ENCODE measurements around the gene CELF5.
"Not testable (repeated sequence)": the region's sequence is repeated elsewhere in the genome, so short reads cannot be mapped to it uniquely, and the experiment has no call there.

The CELF5 gene

DNA sequence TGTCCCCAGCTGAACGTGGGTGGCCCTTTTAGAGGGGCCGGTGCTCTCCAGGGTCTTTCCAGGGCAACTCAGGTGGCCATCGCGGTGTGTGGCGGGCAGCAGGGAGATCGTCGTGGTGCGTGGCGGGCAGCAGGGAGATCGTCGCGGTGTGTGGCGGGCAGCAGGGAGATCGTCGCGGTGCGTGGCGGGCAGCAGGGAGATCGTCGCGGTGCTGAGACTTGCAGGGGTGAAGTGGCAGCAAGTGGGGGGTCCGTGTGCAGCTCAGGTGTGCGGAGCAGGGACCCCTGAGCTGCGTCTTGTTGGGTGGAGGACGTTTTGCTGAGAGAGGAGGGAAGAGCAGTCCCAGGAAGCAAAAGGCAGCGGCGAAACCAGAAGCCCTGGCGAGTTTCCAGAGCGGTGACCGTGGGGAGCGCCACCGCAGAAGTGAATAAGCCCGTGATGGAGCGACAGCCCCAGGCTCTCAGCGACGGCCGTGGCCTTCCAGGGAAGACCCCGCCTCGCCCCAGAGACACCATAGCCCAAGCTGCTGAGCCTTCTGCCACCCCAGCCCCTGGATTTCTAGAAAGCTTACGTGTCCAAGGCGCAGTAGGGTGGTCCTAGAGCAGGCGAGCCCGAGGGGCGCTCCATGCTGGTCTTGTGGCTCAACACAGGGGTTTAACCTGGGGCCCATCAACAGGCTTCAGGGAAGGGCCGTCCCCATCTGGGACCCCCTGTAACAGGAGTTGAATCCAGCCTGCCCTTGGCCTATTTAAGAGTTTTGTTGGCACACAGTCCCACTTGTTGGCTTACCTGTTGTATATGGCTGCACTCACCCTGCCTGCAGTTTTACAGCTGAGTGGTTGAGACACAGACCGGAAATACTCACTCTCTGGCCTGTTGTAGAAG is 33.3 kb upstream of the CELF5 start:
- DNase-seq, result no peak

DNA sequence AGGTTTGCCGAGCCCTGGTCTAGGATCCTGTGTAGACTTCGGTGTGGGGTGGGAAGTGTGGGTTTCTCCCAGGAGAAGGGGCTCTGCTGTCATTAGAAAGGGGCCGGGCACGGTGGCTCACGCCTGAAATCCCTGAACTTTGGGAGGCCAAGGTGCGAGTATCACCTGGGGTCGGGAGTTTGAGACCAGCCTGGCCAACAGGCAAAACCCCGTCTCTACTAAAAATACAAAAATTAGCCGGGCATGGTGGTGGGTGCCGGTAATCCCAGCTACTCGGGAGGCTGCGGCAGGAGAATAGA is 32.7 kb upstream of the CELF5 start:
- not testable (repeated sequence) for DNase-seq

DNA sequence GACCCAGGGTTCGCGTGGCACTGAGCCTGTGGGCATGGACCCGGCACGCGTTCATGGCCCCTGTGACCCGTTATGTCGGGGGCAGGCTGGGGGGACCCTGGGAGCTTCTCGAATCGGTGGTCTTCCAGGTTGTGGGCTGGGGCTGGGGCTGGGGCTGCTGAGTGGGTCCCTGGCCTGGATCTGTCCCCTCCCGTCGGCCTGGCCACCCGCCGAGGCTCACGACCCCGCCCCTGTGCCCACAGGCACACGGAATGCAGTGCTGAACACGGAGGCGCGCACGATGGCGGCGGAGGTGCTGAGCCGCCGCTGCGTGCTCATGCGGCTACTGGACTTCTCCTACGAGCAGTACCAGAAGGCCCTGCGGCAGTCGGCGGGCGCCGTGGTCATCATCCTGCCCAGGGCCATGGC is 32.2 kb upstream of the CELF5 start:
- no peak for DNase-seq

DNA sequence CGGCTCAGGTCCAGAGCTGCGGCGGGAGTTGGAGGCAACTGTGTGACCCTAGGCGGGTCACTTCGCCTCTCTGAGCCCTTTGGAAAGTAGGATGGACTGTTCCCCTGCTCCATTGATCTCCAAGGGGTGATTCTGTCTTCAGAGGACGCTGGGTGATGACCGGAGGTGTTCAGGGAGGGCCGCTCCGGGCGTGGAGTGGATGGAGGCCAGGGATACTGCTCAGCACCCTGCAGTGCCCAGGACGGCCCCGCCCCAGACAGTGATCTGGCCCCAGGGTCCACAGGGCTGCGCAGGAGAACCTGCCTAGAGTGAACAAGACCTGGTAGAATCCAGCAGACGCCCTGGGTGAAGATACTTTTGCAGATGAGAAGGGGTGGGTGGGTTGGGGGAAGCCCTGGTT is 31.8 kb upstream of the CELF5 start:
- no peak for DNase-seq

DNA sequence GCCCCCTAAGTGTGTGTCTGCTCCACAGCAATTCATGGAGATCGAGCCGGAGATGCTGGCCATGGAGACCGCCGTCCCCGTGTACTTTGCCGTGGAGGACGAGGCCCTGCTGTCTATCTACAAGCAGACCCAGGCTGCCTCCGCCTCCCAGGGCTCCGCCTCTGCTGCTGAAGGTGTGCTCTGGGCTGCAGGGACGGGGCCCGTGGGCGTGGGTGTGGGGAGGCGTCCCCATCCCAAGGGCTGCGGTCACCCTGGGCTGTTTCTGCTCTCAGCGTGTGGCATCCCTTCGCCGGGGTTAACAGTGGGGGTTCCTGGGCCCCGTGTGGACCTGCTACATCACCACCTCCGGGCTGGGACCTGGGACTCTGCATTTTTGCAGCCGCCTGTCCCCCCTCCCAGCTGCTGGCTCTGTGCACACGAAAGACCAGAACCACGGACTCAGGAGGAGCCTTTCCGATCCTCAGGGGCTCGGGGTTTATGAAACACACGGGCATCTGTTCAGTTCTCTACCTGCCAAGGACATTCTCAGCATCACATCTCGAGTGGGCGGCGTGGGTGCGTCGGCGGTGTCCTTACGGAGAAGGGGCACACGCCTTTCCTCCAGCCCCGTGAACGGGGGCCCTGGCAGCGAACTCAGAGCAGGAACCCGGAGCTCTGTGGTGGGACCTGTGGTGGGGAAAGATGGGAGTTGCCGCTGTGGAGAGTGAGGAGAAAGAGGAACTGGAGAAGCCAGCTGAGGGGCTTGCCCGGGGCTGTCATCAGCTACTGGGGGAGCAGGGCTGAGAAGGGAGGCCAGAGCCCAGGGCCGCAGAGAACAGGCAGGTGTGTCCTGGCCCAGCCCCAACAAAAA is 31.0 kb upstream of the CELF5 start:
- peak; percentile 8 for DNase-seq

DNA sequence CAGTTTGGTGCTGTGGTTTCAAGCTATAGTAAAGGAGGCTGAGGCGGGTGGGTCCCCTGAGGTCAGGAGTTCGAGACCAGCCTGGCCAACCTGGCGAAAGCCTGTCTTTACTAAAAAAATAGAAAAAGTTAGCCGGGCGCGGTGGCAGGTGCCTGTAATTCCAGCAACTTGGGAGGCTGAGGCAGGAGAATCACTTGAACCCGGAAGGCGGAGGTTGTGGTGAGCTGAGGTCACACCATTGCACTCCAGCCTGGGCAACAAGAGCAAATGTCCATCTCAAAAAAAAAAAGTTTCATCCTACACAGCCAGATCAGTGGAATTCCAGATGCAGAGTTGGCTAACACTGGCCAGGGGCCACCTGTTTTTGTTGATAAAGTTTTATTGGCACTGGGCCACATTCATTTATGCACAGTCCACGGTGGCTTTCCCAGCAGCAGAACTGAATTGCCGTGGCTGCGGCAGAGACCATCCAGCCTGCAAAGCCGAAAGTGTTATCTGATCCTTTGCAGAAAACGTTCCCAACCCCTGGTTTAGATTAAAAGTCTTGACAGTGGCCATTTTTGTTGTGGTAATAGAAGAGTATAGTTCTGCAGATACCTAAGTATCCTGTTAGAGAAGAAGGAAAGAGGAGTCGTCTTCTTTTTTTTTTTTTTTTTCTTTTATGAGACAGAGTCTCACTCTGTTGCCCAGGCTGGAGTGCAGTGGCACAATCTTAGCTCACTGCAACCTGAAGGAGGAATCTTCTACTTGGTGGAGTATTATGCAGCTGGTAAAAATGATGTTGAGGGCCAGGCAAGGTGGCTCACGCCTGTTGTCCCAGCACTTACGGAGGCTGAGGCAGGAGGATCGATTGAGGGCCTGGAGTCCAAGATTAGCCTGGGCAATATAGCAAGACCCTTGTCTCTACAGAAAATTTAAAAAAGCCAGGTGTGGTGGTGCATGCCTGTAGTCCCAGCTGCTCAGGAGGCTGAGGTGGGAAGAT is 30.1 kb upstream of the CELF5 start:
- DNase-seq, result no peak

DNA sequence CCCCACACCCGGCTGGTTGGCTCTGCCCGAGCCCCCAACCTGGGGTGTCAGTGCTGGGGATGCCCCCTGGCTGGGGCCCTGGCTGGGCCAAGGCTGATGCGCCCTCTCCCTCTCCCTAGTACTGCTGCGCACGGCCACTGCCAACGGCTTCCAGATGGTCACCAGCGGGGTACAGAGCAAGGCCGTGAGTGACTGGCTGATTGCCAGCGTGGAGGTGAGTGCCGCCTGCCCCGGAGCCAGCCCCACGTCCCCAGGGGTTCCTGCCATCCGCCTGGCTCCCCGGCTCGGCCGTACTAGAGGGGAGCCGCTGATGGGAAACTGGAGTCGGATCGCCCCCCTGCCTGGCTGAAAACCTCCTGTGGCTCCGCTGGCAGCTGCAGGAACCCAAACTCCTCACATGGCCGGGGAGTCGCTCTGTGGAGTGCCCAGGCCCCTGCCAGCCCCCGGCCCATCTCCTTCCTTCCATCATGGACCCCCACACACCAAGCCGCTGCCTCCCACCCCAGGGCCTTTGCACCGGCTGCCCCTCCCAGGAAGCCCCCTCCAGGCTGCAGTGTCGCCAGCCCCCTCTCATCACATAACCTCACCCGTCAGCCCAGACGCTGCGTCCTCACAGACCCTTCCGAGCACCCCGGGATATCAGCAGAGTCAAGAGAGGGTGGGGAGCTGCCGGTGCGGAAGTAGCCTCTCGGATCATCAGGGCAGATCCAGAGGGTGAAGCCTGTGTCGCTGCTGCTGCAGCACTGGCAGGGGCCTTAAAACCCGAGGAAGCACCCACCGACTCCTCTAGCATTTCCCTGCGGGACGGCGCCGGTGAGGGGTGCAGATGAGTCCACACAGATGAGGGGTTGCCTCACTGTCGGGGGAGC is 28.2 kb upstream of the CELF5 start:
- DNase-seq, result no peak

DNA sequence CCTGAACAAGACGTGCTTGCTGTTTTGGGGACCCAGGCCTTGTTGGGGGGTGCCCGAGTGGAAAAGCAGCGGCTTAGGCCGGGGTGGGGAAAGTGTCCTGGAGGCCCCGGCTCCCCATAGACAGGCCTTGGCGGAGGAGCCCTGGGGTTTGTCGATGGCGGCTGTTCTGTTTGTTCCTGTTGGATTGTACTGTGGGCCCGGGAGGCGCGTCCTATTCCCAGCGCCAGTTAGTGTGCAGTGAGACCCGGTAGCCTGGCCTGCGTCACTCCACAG is 27.6 kb upstream of the CELF5 start:
- DNase-seq, result no peak

DNA sequence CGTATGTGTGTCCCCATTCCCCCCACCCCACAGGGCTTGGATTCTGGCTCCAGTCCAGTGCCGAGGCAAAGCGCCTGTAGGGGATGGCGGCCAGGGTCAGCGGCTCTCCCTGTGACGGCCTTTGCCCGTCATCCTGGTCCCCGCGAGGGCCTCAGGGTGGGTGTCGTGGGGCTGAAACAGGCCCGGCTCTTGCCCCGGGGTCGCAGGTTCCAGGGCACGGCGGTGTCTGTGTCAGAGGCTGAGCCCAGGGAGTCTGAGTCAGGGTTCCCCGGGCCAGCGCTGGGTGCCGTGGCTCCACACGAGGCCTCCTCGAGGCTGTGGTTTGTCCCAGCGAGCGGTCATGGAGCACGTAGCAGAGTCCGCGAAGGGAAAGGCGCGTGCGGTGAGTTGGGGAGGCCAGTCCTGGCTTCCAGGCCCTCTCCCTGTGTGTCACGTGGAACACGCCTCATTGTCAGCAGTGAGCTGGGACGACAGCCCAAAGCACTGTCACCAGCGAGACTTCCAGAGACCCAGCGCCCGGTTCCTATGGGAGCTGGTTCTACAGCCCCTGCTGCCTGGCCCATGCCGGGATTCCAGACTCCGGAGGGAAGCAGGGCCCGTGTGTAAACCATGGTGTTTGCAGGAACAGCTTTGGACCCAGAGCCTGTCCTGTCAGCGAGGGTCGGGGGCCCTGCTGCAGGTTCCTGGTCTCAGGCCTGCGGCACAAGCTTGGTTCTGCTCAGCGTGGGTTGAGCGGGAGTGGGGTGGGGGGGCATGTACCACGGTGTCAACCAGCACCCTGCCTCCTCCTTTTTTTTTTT is 25.4 kb upstream of the CELF5 start:
- no peak for DNase-seq

DNA sequence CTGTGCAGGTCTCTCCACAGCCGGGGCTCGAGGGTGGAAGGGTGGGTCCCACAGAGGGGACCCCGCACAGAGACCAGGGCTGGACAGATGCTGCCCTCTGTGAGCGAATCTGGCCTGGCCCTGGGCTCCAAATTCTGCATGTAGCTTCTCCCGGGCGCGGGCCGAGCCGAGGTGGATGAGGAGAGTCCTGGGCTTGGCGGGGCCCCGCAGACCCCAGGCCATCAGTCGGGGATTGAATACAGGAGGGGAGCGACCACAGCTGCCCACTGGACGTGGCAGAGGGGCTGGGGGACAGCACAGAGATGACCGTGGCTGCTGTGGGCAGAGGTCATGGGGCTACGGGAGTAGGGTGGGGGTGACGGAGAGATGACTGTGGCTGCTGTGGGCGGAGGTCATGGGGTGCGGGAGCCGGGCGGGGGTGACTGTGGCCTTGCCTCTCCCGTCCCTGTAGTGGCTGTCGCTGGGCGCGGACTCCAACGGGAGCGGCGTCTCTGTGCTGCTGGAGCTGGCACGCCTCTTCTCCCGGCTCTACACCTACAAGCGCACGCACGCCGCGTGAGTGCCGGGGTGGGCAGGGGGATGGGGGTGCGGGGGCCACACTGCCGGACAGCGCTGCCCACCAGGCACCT is 23.3 kb upstream of the CELF5 start:
- DNase-seq, result no peak

DNA sequence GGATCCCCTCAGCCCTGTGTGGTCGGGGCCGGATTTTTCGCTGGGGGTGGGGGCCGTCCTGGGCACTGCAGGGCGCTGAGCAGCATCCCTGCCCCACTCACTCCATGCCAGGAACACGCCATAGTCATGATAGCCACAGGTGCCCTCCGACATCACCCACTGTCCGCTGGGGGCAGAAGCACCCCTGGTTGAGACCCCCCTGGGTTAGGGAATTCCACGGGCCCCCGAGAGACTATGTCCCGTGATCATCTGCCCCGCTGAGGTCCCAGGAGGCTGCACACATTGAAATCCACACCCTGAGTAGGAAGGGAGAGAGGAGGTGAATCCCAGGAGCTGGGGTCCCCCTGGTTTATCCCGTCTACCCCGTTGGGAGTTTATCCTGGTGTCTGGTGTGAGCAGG is 22.6 kb upstream of the CELF5 start:
- DNase-seq, result no peak

DNA sequence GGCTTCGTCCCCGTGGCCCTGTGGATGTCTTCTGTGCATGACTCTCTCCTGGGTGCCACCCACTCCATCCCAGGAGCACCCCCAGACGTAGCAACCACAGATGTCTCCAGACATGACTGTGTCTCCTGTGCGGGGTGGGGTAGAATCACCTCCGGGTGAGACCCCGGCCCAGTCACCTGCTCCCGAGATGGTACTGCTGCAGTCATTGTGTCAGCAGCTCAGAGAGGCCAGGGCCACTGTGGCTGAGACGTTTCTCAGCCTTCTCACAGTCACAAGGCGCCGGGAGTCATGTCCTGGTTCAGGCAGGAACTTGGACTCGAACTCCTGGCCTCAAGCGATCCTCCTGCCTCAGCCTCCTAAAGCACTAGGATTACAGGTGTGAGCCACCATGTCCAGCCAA is 22.1 kb upstream of the CELF5 start:
- no peak for DNase-seq

DNA sequence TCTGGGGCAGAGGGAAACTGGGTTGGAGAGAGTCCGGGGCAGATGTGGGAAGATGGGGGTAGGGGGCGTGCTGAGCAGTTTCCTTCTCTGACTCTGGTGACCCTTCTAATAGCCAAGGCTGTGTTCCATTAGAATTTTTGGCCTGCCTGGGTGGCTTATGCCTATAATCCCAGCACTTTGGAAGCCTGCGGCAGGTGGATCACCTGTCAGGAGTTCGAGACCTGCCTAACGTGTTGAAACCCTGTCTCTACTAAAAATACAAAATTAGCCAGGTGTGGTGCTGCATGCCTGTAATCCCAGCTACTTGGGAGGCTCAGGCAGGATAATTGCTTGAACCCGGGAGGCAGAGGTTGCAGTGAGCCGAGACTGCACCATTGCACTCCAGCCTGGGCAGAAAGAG is 21.6 kb upstream of the CELF5 start:
- not testable (repeated sequence) for DNase-seq

DNA sequence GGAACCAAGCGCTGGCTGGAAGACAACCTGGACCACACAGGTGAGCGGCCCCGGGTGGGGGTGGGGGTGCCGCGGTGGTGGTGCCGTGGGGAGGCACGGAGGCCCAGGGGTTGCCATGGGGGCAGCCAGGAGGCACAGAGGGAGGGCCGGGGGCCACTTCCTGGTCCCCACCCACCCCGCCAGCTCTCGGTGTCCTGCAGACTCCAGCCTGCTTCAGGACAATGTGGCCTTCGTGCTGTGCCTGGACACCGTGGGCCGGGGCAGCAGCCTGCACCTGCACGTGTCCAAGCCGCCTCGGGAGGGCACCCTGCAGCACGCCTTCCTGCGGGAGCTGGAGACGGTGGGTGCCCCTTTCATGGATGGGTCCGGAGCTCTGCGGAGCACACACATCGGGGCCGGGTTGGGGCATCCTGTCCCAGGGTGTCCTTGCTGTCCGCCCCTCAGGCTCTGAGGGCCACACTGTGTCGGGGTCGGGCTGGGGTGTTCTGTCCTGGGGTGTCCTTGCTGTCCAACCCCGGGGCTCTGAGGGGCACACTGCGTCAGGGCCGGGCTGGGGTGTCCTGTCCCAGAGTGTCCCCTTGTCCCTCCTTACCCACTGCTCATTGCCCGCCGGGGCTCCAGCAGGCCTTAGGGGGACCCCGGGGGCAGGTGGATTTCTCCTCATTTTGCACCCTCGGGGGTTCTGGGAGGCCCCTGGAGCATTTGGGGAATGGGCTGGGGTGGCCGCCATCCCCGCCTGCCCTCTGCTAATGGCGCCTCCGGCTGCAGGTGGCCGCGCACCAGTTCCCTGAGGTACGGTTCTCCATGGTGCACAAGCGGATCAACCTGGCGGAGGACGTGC is 20.4 kb upstream of the CELF5 start:
- DNase-seq, result no peak

DNA sequence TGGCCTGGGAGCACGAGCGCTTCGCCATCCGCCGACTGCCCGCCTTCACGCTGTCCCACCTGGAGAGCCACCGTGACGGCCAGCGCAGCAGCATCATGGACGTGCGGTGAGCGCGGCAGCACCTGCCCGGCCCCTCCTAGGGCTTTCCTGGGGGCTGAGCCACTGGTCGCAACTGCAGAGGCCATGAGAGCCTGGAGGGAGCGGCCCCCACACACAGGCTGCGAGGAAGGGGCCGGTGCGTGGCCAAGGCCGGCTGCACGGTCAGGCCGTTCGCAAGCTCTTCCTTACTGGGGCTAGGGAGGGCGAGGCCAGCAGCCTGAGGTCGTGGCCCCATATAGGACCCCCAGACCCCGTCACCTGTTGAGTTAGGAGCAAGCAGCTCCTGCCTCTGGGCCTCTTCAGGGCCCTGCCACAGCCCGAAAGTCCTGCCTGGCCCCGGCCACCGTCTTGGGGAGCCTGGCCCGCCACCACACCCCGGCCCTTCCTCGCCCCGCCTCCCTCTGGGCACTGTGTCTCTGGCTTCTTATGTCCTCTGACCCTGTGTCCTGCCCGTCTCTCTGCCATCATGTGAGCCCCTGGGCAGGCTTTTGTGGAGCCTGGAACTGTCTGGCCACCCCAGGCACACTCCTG is 19.7 kb upstream of the CELF5 start:
- no peak for DNase-seq

DNA sequence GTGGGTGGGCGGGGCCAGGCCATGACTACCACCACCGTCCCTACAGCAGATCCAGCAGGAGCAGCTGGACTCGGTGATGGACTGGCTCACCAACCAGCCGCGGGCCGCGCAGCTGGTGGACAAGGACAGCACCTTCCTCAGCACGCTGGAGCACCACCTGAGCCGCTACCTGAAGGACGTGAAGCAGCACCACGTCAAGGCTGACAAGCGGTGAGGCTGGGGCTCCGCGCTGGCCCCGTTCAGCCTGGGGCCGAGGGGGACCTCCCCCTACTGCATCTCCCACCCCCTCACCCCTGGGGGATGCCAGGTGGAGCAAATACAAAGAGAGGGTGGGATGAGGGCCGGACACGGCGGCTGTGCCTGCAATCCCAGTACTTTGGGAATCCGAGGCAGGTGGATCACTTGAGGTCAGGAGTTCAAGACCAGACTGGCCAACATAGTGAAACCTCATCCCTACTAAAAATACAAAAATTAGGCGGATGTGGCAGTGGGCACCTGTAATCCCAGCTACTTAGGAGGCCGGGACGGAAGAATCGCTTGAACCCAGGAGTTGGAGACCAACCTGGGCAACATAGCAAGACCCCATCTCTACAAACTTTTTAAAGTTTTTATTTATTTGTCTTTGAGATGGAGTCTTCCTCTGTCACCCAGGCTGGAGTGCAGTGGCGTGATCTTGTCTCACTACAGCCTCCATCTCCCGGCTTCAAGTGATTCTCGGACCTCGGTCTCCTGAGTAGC is 18.1 kb upstream of the CELF5 start:
- no peak for DNase-seq

DNA sequence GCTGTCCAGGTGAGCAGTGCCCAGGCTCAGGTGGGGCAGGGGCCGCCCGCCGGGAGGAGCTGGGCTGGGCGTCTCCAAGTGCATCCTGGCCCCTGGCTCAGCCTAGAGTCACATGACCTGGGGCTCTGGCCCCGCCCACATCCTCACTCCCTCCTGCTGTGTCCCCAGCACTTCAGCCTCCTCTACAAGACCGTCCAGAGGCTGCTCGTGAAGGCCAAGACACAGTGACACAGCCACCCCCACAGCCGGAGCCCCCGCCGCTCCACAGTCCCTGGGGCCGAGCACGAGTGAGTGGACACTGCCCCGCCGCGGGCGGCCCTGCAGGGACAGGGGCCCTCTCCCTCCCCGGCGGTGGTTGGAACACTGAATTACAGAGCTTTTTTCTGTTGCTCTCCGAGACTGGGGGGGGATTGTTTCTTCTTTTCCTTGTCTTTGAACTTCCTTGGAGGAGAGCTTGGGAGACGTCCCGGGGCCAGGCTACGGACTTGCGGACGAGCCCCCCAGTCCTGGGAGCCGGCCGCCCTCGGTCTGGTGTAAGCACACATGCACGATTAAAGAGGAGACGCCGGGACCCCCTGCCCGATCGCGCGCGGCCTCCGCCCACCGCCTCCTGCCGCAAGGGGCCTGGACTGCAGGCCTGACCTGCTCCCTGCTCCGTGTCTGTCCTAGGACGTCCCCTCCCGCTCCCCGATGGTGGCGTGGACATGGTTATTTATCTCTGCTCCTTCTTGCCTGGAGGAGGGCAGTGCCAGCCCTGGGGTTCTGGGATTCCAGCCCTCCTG is 16.8 kb upstream of the CELF5 start:
- DNase-seq, result no peak
